ENCODE results near the gene FBXO31.
A peak's percentile ranks its signal among the peaks of the same experiment; 100 is the strongest.

Gene FBXO31

DNA sequence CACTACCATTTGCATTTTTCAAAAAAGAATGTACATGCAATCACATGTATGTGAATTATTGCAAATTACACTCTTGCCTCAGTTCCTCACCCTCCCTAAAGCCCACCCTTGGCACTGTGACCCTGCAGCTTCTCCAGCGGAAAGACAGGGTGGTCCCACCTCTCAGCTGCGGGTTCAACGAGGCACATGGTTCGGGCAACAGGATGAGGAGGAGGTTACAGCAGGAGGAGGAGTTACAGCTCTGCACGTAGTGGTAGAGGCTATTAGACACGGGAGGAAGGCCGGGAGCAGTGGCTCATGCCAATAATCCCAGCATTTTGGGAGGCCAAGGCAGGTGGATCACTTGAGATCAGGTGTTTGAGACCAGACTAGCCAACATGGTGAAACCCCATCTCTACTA lies 71.6 kb downstream of the FBXO31 start:
- DNase-seq (ENCODE audit: low read depth in 2 of 2): no peak

DNA sequence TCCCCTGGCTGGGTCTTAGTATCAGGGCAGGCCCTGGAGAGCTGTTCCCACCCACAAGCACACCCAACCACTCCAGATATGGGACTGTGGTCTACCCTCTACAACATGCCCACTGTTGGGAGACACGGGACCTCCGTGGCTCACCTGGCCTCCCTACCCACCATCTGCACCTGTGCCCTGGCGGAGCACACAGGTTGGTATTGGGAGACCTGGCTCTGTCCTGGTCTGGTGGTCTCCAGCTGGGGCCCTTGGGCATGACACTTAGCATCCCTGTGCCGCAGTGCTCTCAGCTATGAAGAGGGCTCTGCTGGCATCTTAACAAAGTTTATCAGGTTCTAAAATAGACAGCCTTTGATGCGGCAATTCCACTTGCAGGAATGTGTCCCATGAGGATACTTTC lies 72.2 kb downstream of the FBXO31 start:
- DNase-seq (ENCODE audit: low read depth in 2 of 2): no peak

DNA sequence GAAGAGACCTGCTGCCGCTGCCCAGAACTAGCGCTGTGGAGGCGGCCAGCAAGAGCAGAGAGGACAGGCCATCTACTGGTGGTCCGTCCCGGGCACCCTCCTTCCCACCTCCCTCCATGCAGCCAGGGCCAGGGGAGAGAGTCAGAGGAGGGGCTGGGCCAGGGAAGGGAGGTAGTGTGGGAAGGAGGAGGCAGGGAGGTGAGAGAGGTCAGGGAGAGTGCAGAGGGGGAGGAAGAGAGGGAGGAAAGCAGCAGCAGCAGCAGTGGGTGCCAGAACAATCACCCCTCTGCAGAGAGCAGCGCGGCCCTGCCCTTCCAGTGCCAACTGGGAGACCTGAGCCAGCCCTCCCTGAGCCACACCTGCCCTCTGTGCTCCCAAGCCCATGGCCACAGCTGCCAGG lies 73.0 kb downstream of the FBXO31 start:
- DNase-seq (ENCODE audit: low read depth in 2 of 2): no peak

DNA sequence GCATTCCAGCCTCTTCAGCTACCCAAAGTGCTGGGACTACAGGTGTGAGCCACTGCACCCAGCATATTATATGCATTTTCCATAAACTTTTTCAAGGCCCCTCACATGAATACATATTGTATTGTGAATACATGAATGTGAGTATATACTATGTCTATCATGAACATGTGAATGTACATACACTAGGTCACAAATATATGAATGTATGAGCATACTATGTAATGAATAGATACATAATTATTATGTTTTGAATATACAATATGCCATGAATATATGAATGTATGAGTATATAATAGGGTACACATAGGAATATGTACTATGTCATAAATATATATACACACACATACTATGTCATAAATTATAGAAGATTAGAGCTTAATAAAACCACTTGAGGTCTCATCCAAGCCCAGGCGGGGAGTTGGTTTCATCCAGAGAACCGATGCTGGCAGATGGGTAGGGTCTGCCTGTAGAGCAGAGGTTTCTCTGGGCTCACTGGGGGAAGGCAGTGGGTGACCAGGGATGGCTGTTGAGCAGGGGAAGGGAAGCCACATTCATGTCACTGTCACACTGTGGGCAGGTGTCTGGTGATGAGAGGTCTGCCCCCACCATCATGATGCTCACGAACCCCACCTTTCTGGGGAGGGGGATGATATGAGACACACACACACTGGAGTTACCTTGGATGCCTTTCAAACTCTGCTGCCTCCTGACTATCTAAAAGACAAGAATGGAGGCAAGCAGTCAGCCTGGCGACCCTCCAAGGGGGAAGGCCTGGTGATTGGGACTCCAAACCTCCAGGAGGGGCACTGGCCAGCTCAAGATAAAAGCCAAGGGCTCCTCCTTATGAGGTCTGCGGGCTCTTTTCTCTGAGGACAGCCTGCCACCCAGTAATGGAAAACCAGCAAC lies 73.7 kb downstream of the FBXO31 start:
- no peak for DNase-seq (ENCODE audit: low read depth in 2 of 2)

DNA sequence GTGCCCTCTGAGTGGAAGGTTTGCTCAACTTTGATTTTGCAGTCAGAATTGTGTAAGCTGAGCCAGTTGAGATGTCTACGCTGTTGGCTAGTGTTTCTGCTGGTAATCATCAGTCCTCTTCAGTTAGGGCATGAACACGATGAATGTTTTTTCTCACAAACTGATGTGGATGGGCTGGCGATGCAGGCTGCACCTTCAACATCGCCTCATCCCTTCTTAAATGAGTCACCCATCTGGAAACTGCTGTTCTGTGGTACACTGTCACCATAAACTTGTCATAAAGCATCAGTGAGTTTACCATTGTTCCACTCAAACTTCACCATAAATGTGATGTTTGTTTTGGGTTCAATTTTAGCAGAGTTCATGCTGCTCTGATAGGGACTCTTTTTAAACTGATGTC lies 74.8 kb downstream of the FBXO31 start:
- no peak for DNase-seq (ENCODE audit: low read depth in 2 of 2)

DNA sequence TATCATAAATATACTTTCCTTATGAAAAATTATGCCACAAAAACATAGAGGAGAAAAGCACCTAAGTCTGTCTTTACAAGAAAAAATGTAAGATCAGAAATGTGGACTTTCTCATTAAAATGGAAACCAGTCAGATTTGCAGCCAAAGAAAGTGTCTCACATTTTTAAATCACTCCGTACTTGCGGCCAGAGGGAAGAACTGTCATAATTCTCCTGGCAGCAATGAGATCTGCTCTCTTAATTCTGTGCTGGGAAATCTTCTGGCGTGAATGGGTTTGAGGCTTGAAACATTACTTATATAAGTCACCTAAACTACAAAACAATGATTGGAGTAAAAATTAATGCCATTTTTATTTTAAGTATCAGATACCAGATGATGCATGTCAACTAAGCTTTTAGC lies 77.1 kb downstream of the FBXO31 start:
- DNase-seq (ENCODE audit: low read depth in 2 of 2): no peak

DNA sequence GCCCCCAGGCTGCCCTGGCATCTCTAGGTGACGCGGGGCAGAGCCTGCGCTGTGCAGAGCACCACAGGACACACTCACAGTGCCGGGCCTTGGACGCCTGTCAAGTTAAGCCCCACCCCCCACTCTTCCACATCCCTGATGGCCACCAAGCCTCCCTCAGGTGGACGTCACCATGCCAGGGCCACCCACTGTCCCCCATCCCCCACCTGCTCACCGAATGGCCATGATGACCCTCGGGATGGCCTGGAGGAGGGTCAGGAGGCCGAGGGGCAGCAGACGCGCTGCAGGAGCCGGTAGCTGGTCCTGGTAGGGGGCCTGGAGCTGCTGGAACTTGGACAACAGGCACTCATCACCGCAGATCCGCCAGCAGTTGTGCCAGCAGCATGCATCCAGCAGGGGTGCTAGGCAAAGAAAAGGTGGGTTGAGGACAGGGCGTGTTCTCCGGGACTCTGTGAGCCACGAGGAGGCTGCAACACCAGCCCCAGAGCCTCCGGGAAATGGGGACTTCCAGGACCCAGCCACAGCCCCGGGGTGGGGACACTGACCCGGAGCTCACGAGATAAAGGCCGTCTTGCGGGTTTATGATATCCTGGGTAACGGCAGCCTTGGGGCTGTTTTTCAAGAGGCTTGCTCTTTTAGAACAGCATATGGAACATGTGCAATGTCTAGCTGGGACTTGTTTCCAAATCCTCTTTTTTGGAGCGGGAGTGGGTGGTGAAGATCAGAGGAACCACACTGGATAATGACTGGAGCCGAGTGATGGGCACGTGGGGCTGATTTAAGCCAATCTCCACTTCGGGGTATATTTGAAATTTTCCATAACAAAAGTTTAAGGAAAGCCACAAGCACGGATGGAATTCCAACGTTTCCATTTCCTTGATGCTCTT lies 77.8 kb downstream of the FBXO31 start:
- no peak for DNase-seq (ENCODE audit: low read depth in 2 of 2)

DNA sequence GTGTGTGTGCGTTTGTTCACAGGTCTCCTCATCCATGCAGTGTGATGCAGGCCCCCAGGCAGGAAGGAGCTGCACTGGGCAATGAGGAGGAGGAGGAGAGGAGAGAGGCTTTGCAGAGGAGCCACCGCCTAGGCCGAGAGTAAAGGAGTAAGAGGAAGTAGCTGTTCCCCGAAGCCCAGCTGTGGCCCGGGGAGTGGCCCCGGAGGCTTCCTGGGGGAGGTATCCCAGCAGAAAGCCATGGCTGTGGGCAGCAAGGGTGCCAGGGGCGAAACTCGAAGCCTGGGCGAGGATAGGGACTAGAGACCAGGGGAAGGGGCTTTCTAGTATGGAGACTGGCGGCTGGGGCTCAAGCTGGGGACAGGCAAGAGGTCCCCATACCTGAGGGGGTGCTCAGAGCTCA lies 78.6 kb downstream of the FBXO31 start:
- DNase-seq (ENCODE audit: low read depth in 2 of 2): no peak

DNA sequence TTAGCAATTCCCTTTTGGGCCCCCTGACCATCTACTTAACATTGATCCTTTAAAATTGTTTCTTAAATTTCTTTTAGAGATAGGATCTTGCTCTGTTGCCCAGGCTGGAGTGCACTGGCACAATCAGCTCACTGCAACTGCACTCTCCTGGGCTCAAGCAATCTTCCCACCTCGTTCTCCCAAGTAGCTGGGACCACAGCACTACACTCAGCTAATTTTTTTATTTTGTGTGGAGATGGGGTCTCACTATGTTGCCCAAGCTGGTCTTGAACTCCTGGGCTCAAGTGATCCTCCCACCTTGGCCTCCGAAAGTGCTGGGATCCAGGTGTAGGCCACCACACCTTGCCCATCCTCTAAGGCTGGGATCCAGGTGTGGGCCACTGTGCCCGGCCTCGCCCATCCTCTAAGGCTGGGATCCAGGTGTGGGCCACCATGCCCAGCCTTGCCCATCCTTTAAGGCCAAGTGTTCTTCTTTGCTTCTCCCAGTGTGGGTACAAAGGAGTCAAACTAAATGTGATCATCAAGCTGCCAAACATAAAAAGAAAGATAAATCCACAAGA lies 79.5 kb downstream of the FBXO31 start:
- DNase-seq (ENCODE audit: low read depth in 2 of 2): no peak

DNA sequence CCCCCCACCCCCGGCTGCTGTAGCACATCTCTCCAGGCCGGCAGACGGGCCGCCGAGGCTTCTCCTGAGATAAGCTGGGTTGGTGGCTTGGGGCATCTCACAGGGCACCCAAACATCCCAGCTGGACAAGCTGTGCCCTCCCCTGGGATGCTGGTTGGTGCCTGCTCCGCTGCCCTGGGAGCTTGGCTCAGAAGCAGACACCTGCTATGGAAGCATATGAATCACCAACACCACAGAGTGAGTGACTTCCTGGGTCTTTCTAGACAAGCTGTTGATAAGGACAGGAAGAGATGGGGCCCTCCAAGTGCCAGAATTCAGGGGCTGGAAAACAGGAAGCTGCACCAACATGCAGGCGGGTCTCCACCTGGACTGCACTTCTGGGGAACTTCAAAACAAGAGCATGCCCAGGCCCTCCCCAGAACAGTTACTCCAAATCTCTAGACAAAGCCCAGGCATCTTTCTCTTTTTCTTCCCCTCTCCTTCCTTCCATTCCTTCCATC lies 80.1 kb downstream of the FBXO31 start:
- DNase-seq (ENCODE audit: low read depth in 2 of 2): no peak

DNA sequence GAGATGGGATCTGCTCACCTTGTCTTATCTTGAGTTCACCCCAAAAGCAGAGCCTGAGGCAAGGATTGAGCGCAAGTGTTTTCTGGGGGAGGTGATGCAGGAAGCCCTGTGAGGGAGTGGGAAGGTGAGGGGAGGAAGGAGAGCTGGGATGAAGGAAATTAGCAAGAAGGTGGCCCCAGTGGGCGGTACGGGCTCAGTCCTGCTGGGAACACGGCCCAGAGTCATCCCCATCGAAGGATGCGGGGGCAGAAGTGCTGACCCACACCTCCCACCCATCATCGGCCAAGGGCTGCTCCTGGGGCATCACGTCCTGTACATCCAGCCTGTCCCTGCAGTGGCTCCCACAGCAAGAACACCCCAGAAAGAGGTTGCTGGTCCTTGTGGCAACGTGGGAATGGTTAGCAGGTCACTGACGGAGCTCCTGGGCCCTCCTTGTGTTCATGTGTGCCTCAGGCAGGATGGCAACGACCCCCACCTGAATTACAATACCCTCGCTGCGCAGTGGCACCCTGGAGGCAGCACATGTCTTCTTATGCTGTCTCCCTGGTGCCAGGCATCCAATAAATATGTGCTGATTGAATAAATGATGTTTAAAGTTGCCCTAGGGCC lies 84.6 kb downstream of the FBXO31 start:
- no peak for DNase-seq (ENCODE audit: low read depth in 2 of 2)

DNA sequence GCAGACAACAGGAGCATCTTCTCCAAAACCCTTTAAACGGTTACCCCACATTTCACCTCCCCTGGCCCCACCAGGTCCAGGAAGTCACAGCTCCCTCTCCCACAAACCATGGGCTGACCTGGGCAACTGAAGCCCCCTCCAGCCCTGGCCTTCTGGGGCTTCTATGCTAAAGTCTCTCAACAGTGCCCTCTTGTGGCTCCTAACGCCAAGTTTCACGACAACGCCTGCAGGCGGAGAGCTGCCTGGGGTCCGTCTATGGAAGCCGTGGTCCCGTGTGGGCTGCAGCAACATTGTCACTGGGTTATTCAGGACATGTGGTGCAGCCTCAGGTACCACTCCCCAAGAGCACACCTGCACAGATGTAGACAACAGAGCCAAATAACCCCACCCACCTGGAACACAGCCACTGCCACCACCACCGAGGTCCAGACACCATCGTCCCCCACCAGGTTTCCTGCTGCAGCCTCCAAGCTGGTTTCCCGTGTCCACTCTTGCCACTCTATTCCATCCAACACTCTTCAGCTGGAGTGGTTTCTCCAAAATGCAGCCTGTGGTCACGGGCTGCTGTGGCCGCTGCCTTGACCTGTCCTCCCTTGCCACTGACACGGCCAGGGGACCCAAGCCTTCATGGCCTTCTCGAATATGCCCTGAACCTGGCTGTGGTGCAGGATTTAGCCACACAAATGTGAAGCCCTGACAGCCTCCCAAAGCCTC lies 85.5 kb downstream of the FBXO31 start:
- peak in 1 of 2 donors; percentile 15 for DNase-seq (ENCODE audit: low read depth in 2 of 2)

DNA sequence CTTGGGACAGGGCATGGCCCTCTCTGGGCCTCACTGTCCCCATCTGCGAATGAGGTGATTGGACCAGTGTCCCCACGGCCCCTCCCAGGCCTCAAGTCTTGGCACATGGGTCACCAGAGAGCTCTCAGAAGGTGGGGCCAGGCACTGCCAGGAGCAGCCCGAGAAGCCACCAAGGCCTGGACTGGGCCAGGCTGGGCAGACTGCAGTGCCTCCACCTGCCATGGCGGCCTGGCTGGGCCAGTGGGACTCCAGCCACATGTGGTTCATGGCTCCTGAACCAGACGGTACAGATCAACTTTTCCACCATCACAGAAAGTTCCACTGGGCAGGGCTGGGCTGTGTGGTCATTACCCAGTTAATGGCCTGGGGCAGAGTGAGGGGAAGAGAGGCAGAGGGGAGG lies 86.2 kb downstream of the FBXO31 start:
- no peak for DNase-seq (ENCODE audit: low read depth in 2 of 2)

DNA sequence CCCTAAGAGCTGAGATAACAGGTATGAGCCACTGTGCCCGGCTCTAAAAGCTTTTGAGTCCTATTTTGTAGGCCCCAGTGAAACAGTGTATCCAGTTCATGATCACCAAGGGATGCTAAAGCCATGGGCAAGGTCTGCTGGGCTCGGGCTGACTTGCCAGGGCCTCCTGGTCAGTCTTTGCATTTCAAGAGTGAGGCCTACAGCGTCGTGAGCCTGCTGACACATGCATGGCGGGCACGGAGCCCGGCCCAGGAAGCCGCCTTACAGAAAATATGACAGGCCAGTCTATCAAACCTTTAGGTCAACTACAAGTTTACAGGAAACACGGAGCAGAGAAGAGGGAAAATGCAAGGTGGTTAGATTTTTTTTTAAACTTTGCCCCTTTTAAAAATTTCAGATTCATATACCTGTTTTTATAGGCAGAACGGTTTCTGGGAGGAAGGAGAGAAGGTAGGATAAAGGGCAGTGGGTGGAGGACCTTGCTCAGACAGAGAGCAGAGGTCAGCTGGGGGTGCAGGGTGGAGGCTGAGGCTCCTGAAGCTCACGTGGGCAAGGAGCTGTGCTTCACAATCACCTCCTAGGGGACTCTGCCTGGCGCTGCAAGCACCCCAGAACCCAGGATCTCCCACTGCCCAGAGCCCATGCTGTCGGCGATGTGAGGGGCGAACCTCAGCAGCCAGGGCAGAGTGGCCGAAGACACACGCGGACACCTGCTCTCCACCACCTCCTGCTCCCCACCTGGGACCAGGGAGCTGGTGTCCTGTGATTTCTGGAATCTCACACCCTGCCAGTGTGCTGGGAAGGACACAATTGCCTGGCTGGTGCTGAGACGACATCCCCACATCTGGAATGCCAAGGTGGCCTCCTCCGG lies 87.7 kb downstream of the FBXO31 start:
- no peak for DNase-seq (ENCODE audit: low read depth in 2 of 2)

DNA sequence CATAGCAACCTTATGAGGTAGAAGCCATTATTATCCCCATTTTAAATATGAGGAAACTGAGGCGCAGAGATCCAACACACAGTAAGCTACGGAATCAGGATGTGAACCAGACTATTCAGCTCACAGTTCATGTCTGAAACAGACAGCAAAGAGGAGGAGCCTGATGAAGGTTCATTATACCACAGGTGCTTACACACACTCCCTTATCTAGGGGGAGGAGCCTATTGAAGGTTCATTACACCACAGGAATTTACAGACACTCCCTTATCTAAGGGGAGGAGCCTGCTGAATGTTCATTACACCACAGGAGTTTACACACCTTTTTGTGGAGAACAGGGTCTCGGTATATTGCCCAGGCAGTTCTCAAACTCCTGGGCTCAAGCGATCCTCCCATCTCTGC lies 88.3 kb downstream of the FBXO31 start:
- DNase-seq (ENCODE audit: low read depth in 2 of 2): no peak

DNA sequence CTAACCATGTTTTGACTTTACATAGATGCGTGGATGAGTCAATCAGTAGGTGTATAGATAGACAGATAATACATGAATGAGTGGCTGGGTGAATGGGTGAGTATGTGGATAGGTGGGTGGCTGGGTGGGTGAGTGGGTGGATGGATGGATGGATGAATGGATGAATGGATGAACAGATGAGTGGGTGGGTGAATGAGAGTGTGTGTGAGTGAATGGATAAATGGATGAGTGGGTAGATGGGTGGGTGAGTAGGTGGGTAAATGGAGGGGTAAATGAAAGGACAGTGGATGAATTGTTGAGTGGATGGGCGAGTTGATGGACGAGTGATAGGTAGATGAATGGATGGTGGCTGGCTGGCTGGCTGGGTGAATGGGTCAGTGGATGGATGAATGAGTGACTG lies 89.6 kb downstream of the FBXO31 start:
- DNase-seq (ENCODE audit: low read depth in 2 of 2): no peak

DNA sequence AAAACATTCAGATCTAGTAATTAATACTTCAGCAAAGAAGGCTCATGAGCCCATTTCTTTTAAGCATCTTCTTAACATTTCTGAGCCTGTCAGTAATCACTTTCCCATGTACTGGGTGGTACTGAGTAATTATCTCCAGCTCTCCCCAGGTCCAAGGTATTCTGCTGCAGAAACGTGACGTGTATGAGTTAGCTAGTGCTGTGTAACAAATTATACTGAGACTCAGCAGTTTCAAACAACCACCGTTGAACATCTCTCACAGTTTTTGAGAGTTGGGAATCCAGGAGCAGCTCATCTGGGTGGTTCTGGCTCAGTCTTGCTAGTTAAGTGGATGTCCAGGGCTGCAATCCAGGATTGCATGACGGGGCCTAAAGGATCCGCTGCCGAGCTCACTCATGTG lies 91.6 kb downstream of the FBXO31 start:
- no peak for DNase-seq (ENCODE audit: low read depth in 2 of 2)

DNA sequence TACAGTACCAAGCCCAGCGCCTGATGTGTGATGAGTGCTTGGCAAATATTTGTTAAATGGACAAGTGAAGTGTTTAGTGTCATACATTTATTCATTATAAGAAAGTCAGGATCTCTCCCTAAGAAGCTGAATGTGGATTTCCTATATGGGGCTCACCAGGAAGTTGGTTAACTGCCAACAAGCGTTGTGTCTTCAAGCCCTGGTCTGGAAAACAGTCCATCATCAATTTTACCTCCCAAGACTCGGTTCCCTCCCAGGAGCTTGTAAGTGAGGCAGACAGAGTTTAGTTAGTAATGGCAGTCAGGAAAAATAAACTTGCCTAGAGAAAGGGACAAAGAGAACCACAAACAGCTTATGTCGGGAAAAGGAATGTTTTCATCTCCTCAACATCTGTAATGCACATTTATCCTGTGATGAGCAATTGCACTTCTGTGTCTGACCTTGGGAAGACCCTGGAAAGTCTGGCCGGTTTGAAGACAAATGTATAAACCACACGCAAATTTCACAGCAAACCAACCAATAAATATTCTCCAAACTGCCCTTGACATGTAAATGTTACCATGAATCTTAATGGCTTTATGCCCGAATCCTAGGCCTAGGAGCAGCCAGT lies 94.7 kb downstream of the FBXO31 start:
- DNase-seq (ENCODE audit: low read depth in 2 of 2): no peak

DNA sequence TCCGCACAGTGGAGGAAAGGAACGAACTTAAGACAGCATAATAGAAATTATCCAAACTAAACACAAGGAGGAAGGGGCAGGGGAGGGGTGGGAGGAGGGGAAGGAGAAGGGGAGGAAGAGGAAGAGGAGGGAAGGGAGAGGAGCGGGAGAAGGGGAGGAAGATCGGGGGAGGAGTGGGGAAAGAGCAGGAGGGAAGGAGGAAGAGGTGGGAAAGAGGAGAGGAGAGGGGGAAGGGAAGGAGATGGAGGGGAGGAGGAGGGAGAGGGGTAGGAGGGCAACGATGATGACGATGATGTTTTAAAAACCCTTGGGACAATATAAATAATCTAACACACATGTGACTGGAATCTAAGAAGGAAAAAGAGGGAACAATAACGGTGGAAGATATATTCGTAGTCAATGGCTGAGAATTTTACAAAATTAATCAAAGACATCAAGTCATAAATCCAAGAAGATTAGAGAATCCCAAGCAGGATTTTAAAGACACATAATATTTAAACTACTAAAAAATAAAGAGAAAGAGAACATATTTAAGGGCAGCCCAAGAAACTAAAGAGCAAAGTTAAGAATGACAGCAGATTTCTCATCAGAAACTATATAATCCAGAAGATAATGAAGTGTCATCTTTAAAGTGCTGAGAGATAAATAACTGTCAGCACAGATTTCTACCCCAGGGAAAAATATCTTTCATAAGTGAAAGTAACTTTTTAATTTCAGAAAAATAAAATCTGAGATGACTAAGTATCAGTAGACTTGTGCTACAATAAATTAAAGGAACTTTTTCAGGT lies 96.5 kb downstream of the FBXO31 start:
- DNase-seq (ENCODE audit: low read depth in 2 of 2): no peak
